ENCODE data around the gene HOXD12.
A peak's percentile ranks its signal among the peaks of the same experiment; 100 is the strongest.

Gene HOXD12

DNA sequence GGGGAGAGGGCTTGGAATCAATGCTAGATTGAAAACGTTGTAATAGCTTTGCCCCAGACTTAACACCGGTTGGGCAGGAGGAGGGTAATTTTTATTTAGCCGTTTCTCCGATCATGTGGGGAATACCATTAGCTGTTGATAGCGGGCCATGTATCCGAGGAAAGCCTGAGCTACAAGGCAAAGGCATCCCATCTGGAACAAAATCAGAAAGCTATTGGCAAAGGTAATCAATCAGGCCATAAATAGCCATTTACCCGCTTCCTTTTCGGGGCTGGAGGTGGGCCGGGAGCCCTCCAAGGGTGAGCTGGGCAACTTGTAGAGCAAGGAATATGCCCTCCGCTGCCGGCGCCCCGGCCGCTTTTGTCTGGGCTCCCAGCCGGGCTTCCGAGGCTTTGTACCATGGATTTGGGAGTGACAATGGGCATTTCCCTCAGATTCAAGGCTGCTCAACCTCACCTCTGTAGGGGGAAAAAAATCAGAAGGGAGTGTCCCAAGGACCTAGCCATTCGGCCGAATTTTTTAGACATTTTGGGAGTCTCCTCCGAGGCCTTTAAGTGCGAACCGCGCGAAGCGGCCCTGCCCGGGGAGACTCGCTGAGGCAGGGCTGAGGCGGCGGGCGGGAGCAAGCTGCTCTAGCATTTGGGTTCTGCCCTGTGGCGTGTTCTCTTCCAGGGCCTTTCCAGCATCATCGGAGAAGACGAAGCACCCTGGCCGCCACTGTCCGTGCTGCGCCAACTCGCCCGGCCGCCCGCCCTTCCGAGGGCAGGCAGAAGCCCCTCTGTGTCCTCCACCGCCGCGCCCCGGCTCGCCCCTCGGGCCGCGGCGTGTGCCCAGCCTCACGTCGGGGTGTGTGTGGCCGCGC, 21.8 kb downstream of the HOXD12 start:
- DNase-seq: no peak

GRCh38 chr2:176122052-176122682, 22.6 kb downstream of the HOXD12 start:
- no peak for DNase-seq

DNA sequence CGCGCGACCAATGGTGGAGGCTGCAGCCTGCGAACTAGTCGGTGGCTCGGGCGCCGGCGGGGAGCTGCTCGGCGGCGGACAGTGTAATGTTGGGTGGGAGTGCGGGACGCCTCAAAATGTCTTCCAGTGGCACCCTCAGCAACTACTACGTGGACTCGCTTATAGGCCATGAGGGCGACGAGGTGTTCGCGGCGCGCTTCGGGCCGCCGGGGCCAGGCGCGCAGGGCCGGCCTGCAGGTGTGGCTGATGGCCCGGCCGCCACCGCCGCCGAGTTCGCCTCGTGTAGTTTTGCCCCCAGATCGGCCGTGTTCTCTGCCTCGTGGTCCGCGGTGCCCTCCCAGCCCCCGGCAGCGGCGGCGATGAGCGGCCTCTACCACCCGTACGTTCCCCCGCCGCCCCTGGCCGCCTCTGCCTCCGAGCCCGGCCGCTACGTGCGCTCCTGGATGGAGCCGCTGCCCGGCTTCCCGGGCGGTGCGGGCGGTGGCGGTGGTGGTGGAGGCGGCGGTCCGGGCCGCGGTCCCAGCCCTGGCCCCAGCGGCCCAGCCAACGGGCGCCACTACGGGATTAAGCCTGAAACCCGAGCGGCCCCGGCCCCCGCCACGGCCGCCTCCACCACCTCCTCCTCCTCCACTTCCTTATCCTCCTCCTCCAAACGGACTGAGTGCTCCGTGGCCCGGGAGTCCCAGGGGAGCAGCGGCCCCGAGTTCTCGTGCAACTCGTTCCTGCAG, 23.3 kb downstream of the HOXD12 start, which contains the start of gene HOXD9:
Gene HOXD9, plus strand, starts transcription at position 37 of the 728 bp plus-strand sequence. Its CDS starts 50 bp downstream, at position 87.
- no peak for DNase-seq

GRCh38 chr2:176123411-176124109, 24.0 kb downstream of the HOXD12 start:
- no peak for DNase-seq

- DNase-seq: no peak
These were observed 24.7 kb downstream of the HOXD12 start for GRCh38 chr2:176124110-176124946.

DNA sequence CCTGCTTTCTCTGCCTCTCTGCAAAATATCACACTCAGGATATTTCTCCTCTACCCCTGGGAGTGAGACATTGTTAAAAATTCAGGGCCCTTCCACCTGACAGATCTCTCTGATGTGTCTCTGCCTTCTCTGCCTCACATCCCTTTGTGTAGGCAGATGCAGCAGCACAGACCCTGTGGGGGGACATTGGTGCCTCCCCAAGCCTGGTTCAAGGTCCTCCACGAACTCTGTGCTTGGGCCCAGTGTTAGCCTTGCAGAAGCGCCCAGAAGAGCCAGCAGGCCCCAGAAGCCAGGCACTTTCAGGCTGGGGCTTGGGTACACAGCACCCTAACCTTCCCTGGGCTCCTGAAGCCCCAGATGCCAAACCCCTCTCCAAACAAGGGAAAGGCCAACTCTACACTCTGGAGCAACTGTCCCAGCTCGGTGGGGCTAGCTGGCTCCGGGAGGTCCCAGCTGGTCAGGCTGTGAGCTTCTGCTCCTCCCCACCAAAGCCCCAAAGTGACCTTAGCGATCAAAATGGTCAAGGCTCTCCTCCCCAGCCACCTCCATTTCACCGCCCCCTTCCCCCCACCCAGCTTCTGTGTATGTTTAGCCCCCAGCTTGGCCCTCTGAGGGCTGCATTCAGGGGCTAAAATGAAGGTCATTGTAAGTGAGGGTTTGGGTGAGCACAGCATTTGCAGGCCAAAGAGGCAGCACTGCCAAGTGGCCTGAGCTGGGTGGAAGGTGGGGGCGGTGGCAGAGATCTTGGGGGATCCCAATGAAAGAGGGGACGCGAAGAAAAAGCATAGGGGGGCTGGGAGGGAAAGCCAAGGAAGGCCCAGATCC, 25.6 kb downstream of the HOXD12 start:
- no peak for DNase-seq

DNA sequence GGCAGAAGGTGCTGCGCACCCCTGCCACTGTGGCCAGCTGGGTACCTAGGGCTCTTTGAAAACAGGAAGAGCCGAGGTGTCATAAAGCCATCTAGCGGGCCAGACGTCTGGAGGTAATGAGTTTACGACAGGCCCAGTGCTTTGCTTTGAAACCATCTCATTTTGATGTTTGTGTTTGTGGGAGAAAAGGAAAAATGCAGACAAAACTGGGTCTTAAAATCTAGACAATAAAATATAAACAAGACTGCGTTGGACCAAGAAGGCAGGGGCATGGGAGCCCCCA, 26.1 kb downstream of the HOXD12 start:
- no peak for DNase-seq

DNA sequence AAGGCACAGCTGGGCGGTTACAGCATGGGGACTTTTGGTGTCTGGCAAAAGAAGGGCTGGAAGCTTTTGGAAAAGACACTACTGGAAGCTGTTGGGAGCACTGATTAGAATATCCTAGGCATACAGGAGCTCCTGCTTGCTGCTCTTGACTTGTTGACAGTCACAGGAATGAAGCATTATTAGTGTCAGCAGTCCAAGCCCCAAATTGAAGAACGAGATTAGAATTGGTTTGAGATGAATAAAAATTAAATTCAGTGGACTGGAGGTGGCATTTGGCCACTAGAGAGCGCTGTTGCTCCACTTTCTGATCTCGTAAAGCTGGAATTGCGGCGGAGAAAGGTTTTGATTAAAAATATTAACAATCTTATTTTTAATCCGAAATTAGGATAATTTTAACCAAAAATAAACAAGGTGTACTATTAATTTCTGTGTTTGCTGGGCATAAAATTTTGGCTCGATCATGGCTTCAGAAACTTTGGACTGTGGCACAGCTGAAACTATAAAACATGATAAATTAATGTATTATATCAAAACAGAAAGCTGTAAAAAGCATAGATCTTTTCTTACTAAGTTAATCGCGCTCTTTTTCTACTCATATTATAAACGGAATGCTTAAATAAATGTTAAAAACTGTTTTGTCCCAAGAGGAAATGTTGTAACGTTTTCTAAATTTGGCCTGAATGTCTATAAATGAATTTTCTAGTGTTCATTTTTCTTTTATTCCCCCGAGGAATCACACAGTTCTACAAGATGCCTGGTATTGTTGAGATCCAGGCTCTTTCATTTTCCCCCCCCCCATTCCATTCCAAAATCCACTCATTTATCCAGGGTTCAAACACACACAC, 27.6 kb downstream of the HOXD12 start:
- peak in 4 of 5 experiments; percentile 36 to 55 (median 53) for DNase-seq

DNA sequence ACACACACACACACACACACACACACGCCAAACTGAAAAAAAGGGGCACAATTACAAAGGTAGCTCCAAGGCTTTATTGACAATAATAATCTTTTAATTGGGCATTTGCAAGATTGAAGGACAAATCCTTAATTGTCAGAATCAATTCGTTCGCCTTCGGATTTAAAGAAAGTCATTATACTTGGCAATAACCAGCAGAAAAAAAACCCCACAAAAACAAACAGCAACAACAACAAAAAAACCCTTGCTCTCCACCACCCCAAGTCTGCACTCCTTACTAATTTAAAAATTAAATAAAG, 28.1 kb downstream of the HOXD12 start:
- DNase-seq: no peak

DNA sequence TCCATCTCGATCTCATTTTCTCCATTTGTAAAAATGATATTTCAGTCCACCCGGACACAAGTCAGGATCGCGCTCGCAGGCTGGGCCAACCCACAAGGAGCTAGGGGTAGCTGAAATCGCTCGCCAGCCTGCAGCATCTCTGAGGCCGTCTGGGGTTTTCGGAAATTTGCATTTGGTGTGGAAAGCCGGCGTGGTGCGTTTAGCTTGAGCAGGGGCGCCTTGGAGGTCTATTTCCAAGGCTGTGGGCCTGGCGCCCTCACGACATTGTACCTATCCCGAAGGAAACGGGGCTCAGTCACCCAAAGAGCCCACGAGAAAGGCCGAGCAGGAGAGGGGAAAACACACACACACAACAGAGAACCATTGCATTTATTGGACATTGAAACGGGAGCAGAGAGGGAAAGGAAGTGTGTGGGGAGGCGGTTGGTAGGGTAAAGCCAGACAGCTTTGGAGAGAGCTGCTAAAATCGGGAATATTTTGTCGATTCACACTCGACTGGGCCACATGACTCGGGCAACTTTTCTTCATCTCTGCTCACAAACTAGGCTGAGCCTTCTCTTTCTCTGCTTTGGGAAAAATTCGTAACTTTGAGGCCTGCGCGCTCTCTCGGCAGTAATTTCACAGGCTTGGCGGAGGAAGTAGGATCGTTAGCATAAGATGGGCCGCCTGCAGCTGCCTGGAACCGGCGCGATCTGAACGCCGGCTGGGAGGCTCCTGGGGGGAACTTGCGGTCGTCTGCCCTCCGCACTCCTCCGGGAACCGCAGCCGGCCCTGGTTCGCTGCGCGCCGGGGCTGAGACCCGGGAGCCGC, 28.8 kb downstream of the HOXD12 start:
- DNase-seq: no peak

DNA sequence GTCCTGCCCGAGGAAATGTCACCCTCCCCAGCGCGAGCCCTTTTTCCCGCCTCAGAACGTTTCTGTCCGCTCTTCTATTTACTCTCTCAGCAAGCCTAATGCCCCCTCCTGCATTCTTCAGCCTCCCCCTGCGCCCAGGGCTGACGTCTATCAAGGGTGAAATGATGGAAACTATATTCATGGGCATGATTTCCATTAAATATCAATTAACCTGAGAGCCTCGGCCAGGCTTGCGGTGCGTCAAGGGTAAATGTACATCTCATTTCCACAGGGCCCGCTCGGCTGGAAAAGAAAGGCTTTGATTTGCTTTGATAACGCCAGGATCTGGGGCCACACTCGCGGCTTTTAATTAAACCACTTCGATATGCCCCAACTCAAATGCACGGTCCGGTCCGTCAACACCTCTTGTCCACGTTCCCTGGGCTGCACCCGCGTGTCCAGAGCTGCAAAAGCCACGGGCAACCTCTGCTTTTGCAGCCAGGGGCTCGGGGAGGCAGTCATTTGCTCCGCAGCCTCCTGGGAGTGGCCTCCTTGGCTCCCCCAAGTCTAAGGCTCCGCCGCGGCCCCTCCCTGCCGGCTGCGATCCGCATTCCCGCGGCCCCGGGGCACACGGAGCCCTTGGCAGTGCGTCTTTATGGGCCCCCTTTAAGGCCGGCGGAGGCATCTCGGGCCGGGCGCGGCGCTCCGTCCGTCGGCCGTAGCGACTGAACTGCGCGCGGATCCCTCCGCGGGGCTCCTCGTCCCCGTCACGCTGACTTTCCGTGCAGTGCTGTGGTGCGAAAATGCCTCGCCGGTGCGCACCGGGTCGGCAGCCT, 29.6 kb downstream of the HOXD12 start, which contains the start of gene HOXD8:
Gene HOXD8, plus strand, starts transcription at position 724 of the 815 bp plus-strand sequence. CDS start 662 bp downstream, outside the sequence.
- peak in 1 of 5 experiments; percentile 55 for DNase-seq

DNA sequence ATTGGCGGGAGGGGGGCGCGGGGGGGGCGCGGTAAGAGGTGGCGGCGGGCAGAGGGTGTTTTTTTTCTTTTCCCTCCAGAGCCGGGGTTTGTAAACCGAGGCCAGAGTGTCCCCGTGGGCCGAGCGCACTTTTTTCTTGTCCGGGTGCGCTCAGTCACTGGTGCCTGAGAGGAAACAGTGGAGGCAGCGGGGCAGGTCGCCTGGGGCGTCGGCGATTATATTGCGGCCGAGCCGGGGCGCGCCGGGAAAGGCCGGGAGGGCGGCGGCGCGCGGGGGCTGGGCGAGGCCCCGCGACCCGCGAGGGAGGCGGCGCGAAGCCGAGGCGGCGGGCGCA, 30.2 kb downstream of the HOXD12 start:
- no peak for DNase-seq

DNA sequence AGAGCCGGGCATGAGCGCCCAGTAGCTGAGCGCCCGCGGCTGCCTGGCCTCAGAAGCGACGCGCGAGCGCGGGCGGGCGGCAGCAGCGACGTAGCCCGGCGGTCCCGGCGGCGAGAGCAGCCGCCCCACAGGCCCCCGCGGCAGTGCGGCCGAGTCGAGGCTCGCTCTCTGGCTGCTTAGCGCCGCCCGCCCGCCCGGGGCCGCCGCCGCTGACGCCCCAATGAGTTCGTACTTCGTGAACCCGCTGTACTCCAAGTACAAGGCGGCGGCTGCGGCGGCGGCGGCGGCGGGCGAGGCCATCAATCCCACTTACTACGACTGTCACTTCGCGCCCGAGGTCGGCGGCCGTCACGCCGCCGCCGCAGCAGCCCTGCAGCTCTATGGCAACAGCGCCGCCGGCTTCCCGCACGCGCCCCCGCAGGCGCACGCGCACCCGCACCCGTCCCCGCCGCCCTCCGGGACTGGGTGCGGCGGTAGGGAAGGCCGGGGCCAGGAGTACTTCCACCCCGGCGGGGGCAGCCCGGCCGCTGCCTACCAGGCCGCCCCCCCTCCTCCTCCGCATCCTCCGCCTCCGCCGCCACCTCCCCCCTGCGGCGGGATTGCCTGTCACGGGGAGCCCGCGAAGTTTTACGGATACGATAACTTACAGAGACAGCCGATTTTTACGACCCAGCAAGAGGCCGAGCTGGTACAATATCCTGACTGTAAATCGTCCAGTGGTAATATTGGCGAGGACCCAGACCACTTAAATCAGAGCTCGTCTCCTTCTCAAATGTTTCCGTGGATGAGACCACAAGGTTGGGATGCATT, 30.8 kb downstream of the HOXD12 start:
- peak in 1 of 5 experiments; percentile 42 for DNase-seq

DNA sequence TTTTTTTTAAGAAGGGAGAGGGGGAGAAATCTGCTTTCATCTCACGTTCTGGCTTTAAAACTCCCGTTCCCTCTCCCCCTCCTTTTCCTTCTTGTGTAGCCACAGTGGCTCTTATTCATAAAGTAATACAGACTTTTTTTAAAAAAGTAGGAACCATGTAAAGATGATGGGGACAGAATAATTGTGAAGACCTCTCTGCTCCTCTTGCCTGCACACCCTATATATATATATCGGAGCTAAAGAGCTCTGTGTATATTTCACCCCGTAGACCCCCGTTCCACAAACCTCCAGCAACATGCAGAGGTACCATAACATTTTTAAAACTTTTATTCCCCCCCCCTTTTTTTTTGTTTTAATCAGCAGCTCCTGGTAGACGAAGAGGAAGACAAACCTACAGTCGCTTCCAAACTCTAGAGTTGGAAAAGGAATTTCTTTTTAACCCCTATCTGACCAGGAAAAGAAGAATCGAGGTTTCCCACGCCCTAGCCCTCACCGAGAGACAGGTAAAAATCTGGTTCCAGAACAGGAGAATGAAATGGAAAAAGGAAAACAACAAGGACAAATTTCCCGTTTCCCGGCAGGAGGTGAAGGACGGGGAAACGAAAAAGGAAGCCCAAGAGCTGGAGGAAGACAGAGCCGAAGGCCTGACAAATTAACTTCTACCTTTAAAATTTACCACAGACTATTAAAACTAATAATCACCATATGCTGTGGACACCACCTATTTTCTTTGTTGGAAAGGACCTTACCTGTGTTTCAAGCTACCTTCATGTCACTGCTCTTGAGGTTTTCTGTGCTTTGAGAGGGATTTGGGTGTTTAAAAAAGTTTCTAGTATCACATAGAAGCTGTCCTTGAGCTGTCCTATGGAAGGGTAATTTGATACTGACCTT, 31.6 kb downstream of the HOXD12 start:
- DNase-seq: no peak

DNA sequence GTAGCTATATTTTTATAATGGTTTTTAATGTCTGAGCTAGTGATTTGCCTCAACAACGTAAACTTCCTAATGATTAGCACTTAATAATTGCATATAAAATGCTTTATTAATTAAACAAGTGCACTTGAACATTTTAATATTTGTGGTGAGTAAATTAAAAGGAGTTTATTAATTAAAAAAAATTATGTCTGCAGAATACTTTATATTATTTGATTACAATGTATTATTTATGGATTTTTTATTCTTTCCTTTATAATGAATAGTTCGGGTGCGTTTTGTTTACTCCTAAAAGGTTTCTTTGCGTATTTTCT, 32.2 kb downstream of the HOXD12 start:
- no peak for DNase-seq

All from T-helper 2 cell (primary cell).